ENCODE data around the gene IRS2. TPM values are rescaled to one million over a fixed set of nuclear protein-coding genes. Genes with fewer than 3 reads are reported as not detected.

The IRS2 gene
- total RNA-seq, 2 donors from 2014 or later: 11.4 to 22.7 TPM

DNA sequence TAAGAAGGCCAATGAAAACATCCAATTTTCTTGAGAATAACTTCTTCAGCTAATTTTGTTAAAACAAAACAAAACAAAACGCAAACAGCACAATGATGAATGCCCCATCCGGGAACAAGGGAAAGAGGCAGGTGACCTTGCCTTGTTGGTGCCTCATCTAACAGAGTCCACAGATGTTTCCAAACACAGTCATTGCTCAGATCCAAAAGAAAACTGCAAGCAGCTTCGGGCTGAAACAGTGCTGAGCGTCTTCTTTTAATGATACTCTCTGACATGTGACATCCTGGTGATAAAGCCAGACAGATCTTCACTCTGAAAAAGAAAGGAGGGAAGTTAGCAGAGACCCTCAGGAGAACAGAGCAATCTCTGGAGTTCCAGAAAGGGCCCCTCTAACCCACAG, 30.4 kb downstream of the IRS2 start:
- intact Hi-C loops (cut with DNase I): no loop called here
- DNase-seq (no peak), ATAC-seq (no peak)
- H3K27me3 ChIP-seq: no peaks in the 10 kb centered on the region
- TF ChIP-seq CTCF (IDR thresholded peaks at IDR 0.05): no peak
- no peak for TF ChIP-seq POLR2A (IDR thresholded peaks at IDR 0.05)
- H3K4me1 ChIP-seq: no peaks in the 10 kb centered on the region
- no peak overlapping the region for H3K27ac ChIP-seq
- no peak overlapping the region for H3K4me3 ChIP-seq
- H3K9me3 ChIP-seq: no peaks in the 10 kb centered on the region
- peaks cover 4% of the 10 kb centered on the region in 2 donors for H3K36me3 ChIP-seq (replicated peaks in 1 of 2; ENCODE audit: insufficient read depth in 1 of 2, low read depth in 2 of 2)
- WGBS, 2 donors: 86 to 89% methylated on average over 4 of the region's 4 CpGs

GRCh38 chr13:109755551-109755950, 30.8 kb downstream of the IRS2 start:
- Histone ChIP-seq H3K36me3 (replicated peaks in 1 of 2; ENCODE audit: insufficient read depth in 1 of 2, low read depth in 2 of 2) (peaks cover 4% of the 10 kb centered on the region in 2 donors), H3K4me1 (no peaks in the 10 kb centered on the region), H3K27me3 (no peaks in the 10 kb centered on the region), H3K9me3 (no peaks in the 10 kb centered on the region), H3K27ac (no peak overlapping the region), H3K4me3 (no peak overlapping the region)
- ATAC-seq (no peak), DNase-seq (no peak)
- no peak for TF ChIP-seq POLR2A (IDR thresholded peaks at IDR 0.05)
- no peak for TF ChIP-seq CTCF (IDR thresholded peaks at IDR 0.05)
- WGBS, 2 donors: 92 to 93% methylated on average over 13 of the region's 13 CpGs
- intact Hi-C loops (cut with DNase I): no loop called here

GRCh38 chr13:109751477-109751876, 34.9 kb downstream of the IRS2 start:
- Histone ChIP-seq H3K4me3 (no peak overlapping the region), H3K9me3 (no peaks in the 10 kb centered on the region), H3K36me3 (replicated peaks in 1 of 2; ENCODE audit: insufficient read depth in 1 of 2, low read depth in 2 of 2) (peaks cover 4% of the 10 kb centered on the region in 2 donors), H3K27me3 (no peaks in the 10 kb centered on the region), H3K27ac (no peak overlapping the region), H3K4me1 (no peaks in the 10 kb centered on the region)
- no peak for ATAC-seq
- TF ChIP-seq CTCF (IDR thresholded peaks at IDR 0.05): no peak
- TF ChIP-seq POLR2A (IDR thresholded peaks at IDR 0.05): no peak
- intact Hi-C loops (cut with DNase I): no loop called here
- WGBS, 2 donors: 89 to 95% methylated on average over 4 of the region's 4 CpGs
- no peak for DNase-seq

DNA sequence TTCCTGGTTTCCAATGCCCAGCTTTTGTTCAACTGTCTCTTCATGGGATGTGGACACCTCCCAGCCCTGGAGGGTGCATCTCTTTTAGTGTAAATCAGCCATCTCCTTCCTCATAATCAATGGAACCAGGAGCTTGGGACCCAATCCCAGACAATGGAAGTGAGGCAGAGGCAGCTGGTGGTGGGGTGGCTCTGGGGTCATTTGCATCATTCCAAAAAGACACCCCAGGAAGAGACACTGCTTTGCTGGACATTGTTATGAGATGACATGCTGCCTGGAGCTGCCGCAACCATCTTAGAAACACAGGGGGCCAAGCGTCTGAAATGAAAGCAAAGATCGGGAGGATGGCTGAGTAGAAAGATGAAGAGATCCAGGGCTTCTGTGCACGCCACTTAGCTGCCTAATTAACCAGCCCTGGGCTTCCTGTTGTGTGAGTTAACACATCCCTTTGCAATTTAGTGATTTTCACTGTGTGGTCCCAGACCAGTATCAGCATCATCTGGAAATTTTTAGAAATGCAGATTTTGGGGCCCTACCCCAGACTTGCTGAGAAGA, 36.1 kb downstream of the IRS2 start:
- no peak for DNase-seq
- H3K36me3 ChIP-seq (replicated peaks in 1 of 2; ENCODE audit: insufficient read depth in 1 of 2, low read depth in 2 of 2): peaks cover 0 to 2% of the 10 kb centered on the region in 2 donors
- no peak for ATAC-seq
- WGBS, 2 donors: 85 to 93% methylated on average over 4 of the region's 4 CpGs
- no peaks in the 10 kb centered on the region for H3K27me3 ChIP-seq
- no peaks in the 10 kb centered on the region for H3K4me1 ChIP-seq
- TF ChIP-seq POLR2A (IDR thresholded peaks at IDR 0.05): no peak
- TF ChIP-seq CTCF (IDR thresholded peaks at IDR 0.05): no peak
- intact Hi-C loops (cut with DNase I): no loop called here
- no peaks in the 10 kb centered on the region for H3K9me3 ChIP-seq
- H3K4me3 ChIP-seq: no peak overlapping the region
- no peak overlapping the region for H3K27ac ChIP-seq

- intact Hi-C loops (cut with DNase I): no loop called here
- WGBS, 2 donors: 72 to 83% methylated on average over 5 of the region's 5 CpGs
- no peak for ATAC-seq
- DNase-seq: no peak
- H3K4me1 ChIP-seq: no peaks in the 10 kb centered on the region
- H3K27me3 ChIP-seq: no peaks in the 10 kb centered on the region
- H3K9me3 ChIP-seq: no peaks in the 10 kb centered on the region
- no peak overlapping the region for H3K27ac ChIP-seq
- peaks cover 0 to 2% of the 10 kb centered on the region in 2 donors for H3K36me3 ChIP-seq (replicated peaks in 1 of 2; ENCODE audit: insufficient read depth in 1 of 2, low read depth in 2 of 2)
- no peak for TF ChIP-seq POLR2A (IDR thresholded peaks at IDR 0.05)
- TF ChIP-seq CTCF (IDR thresholded peaks at IDR 0.05): no peak
- H3K4me3 ChIP-seq: no peak overlapping the region
Measured at GRCh38 chr13:109749365-109749764, 37.0 kb downstream of the IRS2 start.

Measured in body of pancreas (tissue), 4 donors.